Fibroblast of skin of abdomen (primary cell): ENCODE data around the gene MEGF6.
"Not testable (repeated sequence)": the region's sequence is repeated elsewhere in the genome, so short reads cannot be mapped to it uniquely, and the experiment has no call there.

Experiments used
- DNase-seq: peaks from one replicate; pipeline ENCODE4 v3.0.0-alpha.2; 2013

Gene MEGF6

DNA sequence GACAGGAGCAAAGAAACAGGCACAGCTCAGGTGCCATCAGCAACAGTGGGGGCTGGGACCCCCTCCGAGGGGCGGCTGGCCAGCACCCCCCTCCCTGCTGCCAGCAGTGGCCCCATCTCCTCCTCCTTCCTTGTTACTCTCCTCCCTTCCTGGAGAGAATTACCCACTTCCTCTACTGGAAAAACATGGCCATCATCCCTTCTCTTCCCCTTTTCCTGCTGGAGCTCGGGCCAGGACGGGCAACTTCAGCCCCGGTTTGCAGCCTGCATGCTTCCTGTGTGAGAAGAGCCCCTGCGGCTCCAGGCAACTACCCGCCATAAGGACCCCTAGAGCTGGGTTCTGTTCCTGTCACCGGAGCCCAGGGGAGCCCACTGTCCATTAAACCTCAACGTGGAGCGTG is 17.6 kb downstream of the MEGF6 start:
- no peak for DNase-seq

GRCh38 chr1:3593334-3593733 is 18.0 kb downstream of the MEGF6 start:
- no peak for DNase-seq

DNA sequence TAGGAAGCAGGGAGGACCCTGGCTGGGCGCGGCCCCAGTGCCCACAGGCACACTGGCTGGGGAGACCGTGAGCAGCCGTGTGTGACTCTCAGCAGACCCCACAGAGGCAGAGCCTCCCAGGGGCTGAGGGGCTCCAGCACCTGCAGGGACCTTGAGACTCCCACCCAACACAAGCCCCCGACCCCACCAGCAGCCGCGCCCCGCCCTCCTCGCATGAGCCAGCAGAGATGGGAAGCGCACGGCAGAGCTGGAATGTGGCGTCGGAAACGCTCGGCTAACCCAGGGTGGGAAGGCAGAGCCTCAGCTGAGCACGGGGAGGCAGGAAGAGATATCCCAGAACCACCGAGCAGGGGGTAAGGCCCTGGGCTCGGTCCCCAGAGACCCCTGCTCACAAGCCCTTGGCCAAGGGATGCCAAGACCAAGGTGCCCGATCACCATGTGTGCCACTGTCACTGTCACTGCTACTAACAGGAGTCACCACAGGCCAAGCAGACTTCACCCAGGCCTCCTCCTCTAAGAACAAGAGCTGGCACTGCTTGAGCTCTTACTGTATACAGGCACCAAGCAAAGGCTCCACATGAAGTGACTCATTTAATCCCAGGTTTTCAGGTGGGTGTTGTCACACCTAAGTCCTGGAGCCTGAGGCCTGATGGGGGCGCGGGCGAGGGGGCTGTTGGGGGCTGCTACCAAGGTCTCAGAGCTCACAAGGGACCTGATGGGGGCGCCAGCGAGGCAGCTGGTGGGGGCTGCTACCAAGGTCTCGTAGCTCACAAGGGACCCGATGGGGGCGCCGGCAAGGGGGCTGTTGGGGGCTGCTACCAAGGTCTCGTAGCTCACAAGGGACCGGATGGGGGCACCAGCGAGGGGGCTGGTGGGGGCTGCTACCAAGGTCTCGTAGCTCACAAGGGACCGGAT is 20.1 kb downstream of the MEGF6 start:
- no peak for DNase-seq

DNA sequence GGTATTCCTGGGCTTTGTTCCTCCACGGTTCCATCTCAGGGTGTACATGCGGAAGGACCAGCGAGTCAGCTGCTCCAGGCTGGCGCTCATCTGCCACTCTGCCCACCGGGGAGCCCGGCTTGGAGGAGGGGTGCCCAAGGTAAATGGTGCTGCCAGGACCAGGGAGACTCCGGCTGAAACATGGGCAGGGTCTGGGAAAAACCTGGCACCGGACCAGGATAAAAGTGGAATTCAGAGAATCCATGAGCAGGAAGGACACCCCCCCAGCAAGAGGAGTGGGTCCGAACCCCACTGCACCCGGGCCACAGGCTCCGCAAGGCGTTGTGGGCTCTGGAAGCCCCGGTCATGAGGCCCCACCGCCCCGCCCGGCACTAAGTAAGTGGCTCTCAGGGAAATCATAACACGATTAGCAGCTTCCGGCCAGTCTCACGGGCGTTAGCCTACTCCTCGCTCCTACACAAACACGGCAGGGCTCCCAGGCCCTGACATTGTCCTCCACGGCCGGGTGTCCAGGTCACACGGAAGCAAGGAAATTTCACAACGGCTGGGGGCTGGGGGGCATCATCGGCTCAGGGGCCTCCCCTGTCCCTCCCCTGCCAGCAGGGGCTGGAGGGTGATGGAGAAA is 21.1 kb downstream of the MEGF6 start:
- DNase-seq: no peak

DNA sequence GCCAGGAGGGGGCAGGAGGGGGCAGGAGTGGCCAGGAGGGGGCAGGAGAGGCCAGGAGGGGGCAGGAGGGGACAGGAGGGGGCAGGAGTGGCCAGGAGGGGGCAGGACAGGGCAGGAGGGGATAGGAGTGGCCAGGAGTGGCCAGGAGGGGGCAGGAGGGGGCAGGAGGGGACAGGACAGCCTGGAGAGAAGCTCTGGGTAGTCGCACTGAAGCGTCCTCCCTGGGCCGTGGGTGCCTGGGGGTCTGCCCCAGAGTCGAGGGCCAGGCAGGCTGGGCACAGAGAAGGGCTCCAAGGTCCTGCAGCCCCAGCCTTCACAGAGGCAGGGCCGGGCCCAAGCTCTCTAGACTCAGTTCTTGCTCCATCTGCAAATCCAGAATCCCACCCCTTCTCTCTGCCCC is 22.9 kb downstream of the MEGF6 start:
- no peak for DNase-seq

DNA sequence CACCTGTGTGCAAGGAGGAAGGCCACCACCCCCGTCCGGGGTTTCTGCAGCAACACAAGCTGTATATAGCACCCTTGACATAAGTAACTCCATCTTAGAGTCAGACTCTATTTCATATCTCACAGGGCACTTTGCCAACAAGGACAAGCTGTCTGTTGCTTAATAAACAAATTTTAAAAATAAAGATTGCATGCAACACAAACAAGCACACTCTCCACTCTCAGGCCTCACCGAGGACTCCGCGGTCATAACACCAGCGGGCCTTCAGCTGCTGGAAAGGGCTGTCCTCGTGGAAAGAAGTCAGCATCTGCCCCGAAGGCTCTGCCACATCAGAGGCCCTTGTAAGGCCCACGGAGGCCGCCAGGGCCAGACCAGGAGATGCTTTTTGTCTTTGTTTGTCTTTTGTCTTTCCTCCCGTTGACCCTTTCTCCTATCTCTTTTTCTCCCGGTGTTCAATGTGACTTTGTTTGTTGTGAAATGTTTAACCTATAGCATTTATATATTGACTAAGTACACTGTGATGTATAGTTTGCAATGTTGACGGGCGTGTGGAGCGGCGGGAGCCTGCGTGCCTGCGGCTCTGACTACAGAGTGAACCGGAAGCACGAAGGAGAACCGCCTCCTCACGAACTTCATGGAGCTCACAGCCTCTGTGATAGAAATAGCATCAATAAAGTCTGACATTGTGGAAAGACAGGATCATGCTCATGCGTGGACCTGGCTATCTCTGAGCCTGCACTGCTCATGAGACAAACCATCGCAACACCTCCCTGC is 24.1 kb downstream of the MEGF6 start:
- no peak for DNase-seq

GRCh38 chr1:3585940-3586568 is 25.3 kb downstream of the MEGF6 start:
- DNase-seq: no peak

GRCh38 chr1:3585353-3585868 is 25.9 kb downstream of the MEGF6 start:
- not testable (repeated sequence) for DNase-seq

DNA sequence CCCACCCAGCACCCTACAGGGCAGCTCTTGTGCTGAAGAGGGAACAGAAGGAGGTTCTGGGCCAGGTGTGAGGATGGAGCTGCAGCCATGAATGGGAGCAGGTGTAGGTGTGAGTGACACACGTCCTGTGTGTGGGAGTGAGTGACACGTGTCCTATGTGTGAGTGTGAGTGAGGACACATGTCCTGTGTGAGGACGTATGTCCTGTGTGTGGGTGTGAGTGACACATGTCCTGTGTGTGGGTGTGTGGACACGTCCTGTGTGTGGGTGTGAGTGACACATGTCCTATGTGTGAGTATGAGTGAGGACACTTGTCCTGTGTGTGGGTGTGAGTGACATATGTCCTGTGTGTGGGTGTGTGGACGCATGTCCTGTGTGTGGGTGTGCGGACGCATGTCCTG is 26.4 kb downstream of the MEGF6 start:
- DNase-seq: no peak

GRCh38 chr1:3583751-3584150 is 27.6 kb downstream of the MEGF6 start:
- DNase-seq: not testable (repeated sequence)

GRCh38 chr1:3581296-3582036 is 29.8 kb downstream of the MEGF6 start:
- DNase-seq: no peak

DNA sequence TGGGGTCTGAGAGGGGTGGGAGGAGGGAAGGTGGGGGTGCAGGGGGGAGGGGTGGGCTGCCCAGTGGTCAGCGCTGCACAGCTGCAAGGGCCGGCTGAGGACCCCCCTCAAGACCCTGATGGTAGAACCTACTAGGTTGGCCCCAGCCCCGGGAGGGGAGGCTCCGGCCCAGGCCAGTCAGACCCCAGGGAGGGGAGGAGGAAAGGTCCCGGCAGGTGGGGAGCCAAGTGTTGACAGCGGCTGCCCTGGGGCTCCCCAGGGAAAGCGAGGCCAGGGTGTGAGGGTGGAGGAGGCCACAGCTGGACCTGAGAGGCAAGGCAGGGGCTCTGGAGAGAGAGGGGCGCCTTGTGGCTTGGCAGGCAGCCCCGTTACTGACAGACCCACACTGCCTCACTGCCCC is 31.1 kb downstream of the MEGF6 start:
- no peak for DNase-seq

DNA sequence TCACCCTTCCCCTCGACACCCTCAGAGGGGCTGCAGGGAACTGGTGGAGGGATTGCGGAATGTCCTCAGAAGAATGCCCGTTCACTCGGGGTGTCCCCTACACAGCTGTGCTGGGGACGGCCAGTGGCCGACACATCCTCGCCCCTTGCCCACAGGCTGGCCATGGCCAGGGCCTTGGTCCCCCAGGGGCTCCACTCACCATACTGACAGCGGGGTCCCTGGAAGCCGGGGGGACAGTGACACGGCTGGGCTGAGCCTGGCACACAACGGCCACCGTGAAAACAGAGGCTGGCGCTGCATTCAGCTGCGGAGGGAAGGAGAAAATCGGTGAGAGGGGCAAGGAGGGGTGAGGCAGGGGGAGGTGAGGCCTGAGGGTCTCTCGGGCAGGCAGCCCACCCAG is 31.7 kb downstream of the MEGF6 start:
- DNase-seq: no peak

- DNase-seq: no peak
Measured at GRCh38 chr1:3578906-3579305, 32.4 kb downstream of the MEGF6 start.

GRCh38 chr1:3578433-3578805 is 32.9 kb downstream of the MEGF6 start:
- no peak for DNase-seq

GRCh38 chr1:3577711-3578432 is 33.4 kb downstream of the MEGF6 start:
- no peak for DNase-seq

- DNase-seq: no peak
Measured at GRCh38 chr1:3577300-3577699, 34.0 kb downstream of the MEGF6 start.

DNA sequence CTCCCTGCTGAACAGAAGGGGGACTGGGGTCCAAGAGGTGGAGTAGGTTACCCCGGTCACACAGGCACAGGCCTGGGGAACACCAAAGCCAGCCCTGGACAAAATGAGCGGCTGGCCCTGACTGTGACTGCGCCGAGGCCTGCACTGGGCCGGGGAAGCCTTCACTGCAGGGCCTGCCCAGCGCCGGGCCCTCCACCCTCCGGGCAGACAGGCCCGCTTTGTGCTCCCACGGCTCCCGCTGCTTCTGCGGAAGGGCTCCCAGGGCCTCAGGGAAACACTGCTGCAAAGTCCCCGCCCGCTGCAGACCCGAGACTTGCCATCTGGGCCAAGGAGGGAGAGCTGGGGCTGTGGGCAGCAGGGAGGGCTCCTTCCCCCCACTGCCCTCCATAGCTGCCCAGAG is 35.3 kb downstream of the MEGF6 start:
- DNase-seq: no peak

GRCh38 chr1:3575515-3575914 is 35.8 kb downstream of the MEGF6 start:
- DNase-seq: not testable (repeated sequence)

DNA sequence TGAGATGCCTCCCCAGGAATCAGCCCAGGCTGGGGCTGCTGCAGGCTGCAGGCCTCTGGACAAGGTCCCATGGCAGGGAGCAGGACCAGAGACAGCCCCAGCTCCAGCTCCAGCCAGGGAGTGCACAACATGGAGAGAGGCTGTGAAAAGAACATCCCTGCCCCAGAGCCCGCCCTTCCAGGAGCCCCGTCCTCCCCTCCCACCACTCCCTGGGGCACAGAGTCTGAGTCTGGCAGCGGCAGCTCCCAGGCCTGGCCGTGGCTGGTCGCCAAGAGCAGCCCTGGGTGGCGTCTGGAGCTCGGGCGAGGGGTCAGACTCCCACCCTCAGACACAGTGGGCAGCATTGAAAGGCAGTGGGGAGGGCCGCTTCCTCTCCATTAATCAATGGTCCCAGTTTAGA is 37.8 kb downstream of the MEGF6 start:
- DNase-seq: no peak

- not testable (repeated sequence) for DNase-seq
Measured at GRCh38 chr1:3572638-3573037, 38.7 kb downstream of the MEGF6 start.
